Measurements from ENCODE around the gene ASAP3. TPM values are rescaled to one million over a fixed set of nuclear protein-coding genes. Genes with fewer than 3 reads are reported as not detected.

ASAP3 gene
- polyA plus RNA-seq (ENCODE audit: insufficient read length), result 57.1 TPM

DNA sequence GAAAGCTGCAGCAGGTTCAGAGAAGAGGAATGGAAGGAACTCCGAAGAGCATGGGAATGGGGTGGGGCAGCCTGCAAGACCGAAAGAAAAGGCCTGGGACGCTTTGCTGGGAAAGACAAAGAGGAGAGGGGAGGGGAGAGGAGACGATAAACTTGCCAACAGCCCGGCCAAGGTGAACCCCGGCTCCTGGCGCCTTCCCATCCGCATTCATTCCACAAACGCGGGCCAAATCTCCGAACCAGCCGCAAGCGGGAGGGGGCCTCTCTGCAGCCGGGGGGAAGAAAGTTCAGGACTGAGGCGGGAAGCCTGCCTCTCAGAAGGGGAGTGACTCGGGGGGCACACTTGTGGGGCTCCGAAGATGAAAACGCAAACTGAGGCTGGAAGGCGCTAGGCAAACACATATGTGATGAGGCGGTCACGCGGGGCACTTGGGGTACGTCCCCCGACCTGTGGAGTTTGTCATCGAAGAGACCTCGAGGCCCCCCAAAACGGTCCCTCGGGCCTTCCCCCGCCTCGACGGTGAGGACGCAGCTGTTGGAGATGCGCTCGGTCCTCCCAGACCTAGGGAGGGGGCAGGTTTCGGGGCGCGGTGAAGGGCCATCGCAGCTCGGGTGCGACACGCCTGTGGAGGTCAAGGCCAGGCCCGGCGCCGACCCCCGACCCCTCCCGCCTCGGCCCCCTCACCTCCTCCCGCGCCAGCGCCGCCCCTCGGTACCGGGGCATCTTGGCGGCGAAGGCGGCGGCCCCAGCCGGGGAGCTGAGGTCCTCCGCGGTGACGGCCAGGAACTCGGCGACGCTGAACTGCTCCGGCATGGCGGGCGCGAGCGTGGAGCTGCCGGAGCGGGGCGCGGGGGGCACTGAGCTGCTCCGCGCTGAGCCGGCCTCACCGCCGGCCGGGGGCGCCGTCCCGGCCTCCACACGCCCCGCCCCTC, at the start of gene ASAP3:
ASAP3 (minus strand) TSS at position 859 of the 932 bp plus-strand sequence; CDS start at position 813, 46 bp downstream.
- peak; percentile 69 for DNase-seq

DNA sequence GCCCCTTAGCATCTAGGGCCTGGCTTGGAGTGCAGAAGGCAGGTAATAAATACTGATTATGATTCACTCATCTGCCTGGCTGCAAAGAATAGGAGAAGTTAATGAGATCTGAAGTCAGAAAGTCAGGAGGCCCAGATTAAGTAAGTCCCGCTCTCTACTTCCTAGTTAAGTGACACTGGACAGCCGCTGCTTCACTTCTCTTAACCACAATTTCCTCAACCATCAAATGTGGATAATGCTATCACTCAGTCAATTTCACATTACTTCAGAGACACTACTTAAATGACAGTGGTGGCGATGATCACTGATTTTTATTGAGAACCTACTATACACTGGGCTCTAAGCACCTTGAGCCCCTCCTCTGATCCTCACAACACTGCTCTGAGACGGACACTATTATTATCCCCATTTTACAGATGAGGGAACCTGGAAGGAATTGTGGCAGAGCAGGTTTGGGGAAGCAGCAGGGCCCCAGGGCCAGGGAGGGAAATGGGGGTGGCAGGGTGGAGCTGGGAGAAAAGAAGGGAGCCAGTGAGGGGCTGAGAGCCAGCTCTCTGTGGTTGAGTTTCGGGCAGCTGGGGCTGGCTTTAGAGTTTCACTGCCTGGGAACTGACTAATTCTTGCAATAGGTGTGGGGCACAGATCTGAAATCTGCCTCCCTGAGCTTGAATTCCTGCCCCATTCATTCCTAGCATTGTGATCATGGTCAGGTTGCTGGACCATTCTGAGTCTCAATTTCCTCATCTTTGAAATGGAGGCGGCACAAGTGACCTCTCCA, 49.5 kb upstream of the ASAP3 start:
- DNase-seq, result no peak

DNA sequence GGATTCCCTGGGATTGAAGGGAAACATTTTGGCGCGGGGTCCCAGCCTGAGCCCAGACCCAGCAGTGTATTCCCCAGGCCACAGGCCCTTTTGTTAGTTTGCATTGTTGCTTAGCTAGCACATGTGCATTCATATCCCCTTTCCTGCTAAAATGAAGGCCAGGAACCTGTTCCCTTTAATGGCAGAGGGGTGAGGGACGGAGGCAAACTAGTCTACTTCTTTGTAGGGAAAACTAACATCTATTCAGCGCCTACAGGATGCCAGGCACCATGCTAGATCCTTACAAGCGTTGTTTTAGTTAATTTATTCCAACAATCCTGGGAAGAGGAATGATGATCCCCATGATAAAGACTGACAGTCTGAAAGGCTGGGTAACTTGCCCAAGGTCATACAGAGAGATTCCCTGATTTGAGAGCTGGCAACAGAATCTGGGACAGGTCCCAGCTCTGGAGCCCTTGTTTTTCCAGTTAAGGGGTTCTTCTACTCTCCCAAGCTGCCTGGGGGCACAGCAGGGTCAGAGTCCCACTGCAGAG, 47.6 kb upstream of the ASAP3 start:
- no peak for DNase-seq

DNA sequence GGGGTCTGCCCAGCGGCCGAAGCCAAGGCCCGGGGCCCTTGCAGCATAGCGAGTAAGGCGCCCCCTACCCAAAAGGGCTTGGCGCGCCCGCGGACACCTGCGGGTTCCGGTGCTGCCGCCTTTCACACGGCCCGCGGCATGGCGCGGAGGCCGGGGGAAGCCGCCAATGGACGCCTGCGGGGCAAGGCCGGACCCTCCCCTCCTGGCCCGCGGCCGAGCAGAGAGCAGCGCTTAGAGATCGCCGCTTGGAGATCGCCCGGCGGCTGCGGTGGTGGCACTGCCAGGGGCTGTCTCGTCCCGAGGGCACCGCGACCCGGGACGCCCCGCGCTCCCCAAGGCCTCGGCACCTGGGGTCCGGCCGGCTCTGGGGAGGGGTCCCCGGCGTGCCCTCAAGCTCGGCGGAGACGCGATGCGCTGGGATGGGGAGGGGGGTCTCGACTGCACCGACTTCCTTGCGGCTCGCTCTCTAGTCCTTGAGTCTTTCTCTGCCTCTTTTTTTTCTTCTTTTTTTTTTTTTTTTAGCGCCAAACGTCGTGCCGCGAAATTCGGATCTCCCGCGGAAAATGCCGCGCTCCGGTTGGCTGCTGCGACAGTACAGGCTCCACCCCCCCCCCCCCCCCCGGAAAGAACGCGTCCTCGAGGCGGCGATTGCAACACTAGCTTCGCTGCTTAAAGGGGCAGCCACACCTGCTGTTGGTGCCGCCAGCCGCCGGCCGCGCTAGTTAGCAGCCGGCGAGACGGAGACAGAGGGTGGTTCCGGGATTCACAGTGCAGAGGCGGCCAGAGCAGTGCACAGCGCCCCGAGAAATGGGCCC, 47.0 kb upstream of the ASAP3 start, which contains the start of gene E2F2:
E2F2 (minus strand) TSS at position 487 of the 815 bp plus-strand sequence; CDS start at position 47, 440 bp downstream.
- peak; percentile 89 for DNase-seq

DNA sequence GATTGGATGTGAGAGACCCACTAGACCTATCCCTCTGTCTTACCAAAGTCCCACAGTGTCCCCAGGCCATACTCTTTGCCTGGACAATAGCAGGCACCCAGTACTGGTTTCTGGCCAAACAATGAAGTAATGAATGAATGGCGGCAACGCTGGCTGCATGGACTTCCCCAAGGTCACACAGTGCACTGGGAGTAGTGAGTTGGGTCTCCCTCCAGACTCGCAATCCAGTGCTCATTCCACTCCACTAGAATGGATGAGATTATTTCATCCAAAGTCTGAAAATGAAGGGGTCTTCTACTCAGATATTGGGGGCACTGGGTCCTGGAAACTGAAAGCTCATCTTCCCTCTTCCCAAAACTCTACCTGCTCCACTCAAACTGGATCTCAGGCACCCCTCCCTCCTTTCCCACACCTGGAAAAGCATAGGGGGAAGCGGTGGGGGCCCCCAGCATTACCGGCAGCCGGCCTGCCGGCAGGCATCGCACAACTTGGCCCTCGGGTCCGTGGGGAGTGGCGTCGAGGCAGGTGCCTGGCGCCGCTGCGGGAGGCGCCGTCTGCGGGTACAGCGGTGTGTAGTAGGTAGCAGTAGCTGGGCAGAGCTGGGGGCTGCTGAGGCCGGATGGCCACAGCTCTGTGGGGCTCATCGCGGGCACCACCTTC, 46.2 kb upstream of the ASAP3 start:
- no peak for DNase-seq

DNA sequence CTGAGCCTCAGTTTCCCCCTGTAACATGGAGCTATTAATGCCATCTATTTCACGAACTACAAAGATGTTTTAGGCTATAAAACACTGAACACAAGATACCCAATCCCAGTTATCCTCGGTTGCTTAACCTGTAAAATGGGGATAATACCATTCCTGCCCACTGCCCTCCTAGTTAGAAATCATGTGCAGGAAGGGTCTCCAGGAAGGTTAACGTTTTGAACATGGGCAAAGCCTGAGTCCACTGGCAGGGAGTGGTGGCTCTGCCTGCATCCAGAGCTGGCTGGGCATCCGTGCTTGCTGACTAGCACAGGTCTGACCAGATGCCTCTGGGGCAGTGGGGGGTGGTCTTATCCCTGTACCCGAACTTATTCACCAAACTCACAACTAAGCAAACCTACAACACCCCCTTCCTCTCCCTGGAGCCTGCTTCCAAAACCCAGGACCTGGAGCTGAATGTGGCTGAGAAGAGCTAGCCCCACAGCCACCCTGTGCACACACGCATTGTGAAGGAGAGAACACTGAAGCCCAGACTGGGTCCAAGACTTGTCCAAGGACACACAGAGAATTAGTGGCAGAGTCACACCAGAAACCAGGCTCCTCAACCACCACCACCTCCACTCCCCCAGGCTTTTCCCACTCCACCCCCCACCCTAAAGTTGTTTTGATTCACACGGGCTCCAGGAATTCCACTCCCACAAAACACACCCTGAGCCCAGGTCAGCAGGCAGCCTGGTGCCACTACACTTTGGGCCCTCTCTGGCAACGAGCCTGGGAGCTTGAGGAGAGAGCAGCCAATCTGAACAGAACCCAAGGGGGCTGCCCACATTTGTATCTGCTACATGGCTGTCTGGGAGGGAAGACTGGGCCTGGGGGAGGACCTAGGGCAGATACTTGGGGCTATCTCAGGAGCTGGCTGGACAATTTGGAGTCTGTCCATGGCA, 45.4 kb upstream of the ASAP3 start:
- no peak for DNase-seq

DNA sequence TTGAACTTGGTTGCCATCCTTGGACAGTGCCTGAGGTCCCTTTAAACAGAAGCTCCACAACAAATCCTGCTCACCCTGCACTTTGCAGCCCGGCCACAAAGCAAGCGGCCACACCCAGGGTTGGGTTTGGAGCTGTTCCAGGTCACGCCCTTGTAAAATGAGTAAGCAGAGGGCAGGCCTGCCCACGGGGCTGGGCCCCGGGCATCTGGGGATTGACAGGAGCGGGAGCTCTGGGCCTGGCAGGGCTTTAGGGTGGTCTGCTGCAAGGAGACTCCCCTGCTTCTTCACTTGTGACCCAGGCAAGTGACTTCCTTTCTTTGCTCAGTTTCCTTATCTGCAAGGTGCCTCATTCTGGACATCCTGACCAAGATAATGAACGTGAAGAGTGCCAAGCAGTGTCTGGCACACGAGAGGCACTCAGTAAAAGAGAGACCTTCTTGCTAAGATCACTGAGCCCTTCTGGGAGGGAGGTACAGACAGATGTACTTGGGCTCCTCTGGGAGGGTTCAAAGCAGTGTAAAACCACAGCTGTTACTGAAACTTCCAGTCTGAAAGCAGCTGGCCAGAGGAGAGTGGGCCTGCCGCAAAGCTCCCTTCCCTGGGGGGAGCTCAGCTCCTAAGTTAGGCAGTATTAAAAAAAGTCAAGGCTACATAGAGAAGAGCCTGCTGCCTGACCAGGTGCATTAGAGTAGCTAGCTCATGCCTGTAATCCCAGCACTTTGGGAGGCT, 44.4 kb upstream of the ASAP3 start:
- peak; percentile 74 for DNase-seq

DNA sequence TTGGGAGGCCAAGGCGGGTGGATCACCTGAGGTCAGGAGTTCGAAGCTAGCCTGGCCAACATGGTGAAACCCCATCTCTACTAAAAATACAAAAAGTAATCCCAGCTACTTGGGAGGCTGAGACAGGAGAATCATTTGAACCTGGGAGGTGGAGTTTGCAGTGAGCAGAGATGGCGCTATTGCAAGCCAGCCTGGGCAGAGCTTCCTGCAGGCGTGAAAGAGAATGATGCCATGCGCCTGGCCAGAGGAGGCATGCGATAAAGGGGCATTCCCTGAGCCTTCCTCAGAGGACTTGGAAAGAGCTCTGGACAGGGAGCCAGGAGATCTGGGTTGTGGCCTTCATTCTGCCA, 43.9 kb upstream of the ASAP3 start:
- no peak for DNase-seq

DNA sequence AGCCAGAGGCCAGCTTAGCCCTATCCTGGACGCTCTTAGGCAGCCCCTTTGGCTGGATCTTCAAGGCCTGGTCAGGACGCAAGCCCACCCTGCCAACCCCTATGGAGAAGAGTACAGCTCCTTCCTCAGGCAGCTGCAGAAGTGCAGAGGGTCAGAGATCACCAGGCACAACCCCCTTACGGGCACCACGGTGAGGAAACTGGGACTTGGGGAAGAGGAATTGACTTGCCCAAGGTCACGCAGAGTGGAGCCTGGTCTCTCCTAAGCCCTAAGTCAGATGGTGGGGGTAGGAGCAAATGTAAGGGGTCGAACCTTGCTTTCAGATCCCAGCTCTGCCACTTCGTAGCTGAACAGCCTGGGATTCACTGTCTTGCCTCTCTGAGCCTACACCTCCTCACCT, 43.4 kb upstream of the ASAP3 start:
- no peak for DNase-seq

DNA sequence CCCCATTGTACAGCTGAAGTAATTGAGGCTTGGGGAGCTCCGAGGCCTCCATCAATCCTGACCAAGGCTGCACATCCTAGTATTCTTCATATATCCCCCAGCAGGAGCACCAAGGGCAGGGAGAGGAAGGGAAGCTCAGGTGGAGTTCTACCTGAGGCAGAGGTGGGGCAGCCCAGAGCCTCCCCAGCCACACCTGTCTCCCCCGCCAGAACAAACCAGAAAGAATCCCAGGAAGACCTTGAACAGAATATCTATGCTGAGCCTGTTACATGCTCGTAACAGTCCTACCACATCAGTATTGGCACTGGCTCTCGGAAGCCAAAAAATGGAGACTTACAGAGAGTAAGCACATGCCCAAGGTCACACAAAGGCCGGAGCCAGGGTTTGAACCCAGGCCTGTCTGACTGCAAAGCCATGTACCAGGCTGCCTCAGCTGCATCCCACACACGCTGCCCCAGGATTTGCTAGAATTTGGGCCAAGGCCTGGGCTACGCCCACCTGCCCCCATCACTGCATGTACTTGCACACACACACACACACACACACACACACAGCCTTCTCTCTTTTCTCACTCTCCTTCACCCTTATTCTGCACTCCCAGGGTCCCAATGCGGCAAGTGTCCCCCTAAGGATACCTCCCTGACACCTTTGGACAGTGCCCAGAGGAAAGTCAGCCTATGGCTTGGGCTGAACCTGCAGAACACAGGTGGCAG, 42.5 kb upstream of the ASAP3 start:
- no peak for DNase-seq

DNA sequence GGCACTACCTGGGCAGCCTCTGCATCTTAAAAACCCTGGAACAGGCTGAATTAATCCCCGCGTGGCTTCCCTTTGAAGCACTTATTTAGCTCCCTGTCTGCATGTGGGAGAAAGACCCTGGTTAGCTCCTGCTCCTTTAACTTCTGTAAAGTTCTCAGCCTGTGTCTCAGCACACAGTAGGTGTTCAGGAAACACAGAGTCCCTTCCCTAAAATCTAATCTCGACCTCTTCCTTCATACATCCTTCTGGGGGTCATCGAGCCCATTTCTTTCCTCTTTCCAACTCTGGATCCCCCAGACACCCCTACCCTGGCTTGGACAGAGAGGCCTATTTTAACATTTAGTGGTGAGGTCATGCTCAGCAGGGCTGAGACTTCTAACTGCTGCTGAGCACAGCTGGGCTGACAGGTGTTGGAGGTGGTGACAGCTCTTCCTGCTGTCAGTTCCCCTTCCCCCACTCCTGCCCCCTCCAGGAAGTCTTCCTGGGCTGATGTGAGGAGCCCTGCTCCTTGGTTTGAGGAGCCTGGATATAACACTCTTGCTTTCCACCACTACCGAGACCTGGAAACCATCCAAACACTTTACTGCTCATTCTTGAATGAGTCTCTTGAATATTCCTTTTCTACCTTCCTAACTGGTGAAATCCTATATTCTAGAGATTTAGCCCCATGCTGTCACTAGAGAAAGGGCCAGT, 41.7 kb upstream of the ASAP3 start:
- no peak for DNase-seq

DNA sequence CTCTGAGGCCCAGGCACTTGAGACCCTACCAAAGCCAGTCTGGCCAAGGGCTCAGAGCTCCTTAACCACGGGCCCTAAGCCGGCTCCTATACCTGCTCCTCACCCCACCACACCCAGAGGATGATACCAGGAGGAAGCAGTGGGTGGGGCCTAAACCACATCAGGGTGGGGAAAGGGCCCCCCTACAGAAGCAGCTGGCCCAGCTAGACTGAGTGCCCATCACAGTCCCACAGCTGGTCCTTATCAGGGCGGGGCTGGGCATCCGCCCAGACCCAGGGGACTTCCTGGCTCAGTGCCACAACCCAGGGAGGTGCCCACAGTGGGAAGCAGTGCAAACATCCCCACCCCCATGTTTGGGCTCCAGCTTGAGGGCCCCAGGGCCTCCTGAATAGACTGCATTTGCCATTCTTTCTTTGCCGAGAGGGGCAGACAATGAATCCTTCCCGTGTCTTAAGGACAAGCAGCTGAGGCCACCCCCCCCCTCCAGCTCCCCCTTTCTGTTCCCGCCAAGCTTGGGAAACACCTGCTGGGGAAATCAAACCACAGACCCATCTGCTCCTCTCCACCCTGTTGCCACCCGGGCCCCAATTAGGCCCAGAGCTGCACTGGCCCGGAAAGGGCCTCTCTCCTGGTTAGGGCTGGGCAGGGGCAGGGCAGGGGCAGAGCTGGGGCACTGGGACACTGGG, 40.9 kb upstream of the ASAP3 start:
- DNase-seq, result peak; percentile 35

DNA sequence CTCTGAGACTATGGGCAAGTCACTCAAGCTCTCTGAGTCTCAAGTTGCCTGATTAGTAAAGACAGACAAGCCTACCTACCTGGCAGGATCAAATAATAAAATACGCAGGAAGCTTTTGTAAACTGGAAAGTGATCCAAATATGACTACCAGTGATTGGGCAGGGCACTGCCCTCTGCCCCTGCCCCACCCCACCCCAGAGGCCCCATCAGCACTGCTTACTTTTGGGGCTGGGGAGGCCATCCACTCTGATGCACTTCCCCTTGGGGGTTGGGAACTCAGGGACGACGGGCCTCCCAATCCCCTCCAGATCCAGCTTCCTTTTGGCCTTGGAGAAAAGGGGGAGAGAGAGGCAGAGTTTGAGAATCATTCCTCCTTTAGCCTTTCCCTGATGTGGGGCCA, 40.2 kb upstream of the ASAP3 start:
- DNase-seq, result no peak

DNA sequence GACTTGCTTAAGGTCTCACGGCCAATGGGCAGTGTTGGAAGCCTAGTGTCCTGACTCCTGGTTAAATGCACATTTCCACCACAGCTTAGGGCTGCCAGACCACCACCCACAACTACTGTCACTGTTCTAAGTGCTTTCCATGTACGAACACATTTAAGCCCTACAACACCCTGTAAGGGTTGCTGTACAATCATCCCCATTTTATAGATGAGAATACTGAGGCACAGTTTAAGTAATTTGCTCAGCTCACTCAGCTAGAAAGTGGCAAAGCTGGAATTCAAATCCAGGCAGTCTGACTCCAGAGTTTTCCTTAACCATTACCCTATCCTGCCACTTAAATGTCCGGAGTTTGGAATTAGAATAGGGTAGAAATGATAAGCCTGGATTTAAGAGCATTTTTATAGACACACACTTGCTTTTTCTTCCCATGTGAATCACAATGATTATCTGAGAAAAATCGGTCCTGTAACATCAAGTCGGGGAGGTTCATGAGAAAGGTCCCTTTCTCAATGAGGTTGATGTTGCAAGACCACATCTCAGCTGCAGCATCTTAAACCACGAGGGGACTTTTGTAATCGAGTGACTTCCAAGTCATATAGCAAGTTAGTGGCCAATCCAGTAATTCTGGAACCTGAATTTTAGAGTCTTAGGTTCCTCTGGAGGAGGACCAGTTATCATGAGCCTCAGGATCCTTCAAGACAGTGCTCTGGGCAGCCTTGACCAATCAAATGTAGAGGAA, 38.4 kb upstream of the ASAP3 start:
- no peak for DNase-seq

DNA sequence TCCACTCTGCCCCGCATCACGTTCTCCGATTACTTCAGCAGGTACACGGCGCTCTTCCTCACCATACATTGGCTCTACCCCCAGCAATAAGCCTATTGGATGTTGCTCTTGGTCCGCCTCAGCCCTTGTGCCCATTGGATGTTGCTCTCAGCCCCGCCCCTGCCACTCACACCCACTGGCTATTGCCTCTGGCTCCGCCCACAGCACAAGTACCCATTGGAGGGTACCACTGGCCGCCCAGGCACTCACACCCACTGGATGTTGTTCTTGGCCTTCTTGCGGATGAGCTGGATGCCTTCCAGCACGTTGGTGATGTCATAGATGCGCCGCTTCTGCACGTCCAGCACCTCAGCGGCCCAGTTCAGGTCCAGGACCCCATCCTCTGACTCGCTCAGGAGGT, 37.6 kb upstream of the ASAP3 start:
- no peak for DNase-seq

DNA sequence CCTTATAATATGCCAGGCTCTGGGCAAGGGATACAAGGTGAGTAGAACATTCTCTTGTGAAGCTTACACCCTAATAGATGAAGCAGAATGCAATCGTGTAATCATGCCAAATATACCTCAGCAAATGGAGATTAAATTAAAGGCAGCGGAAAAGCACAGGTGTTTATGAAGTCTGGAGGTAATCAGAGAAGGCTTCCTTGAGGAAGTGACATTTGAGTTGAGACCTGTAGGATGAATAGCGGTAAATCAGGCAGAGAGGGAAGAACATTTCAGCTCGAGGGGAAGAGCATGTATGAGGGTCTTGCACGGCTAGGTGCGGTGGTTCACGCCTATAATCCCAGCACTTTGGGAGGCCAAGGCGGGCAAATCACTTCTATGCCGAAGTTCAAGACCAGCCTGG, 33.6 kb upstream of the ASAP3 start:
- no peak for DNase-seq

DNA sequence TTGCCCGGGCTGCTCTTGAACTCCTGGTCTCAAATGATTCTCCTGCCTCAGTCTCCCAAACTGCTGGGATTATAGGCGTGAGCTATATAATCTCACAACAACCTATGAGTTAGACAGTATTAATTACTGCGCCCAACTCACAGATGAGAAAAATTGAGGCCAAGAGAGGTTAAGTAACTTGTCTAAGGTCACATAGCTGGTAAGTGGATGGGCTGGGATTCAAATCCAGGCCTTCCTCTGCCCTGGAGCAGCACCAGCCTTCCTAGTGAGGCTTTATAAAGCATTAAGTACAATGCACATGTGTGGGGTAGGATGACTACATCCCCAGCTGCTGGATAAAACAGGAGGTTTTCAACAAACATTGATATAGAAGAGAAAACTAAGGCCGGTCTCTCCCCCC, 31.9 kb upstream of the ASAP3 start:
- no peak for DNase-seq
